ENCODE data around the gene TSPO. TPM values are rescaled to one million over a fixed set of nuclear protein-coding genes. Genes with fewer than 3 reads are reported as not detected.
A peak's percentile ranks its signal among the peaks of the same experiment; 100 is the strongest.
"Not testable (repeated sequence)": the region's sequence is repeated elsewhere in the genome, so short reads cannot be mapped to it uniquely, and the experiment has no call there.

The TSPO gene
- total RNA-seq, 3 donors from 2014 or later (not counting 1 experiment from before 2014, with no cell fraction given): 52.1 to 81.7 (median 59.3) TPM

- no peak for TF ChIP-seq CTCF (IDR thresholded peaks at IDR 0.05)
- intact Hi-C loops (cut with micrococcal nuclease): loop anchor here (5.0 kb wide), 1 partner anchor 354 kb away; no protein-coding TSS in a partner anchor
- no peak for ATAC-seq
- no peak overlapping the region for H3K27ac ChIP-seq (ENCODE audit: low read length)
- H3K9me3 ChIP-seq (ENCODE audit: control insufficient read depth, insufficient read depth, low read length): no peaks in the 10 kb centered on the region
- peaks cover 0 to 6% of the 10 kb centered on the region in 2 donors for H3K4me1 Mint-ChIP-seq
- H3K27me3 ChIP-seq (ENCODE audit: control insufficient read depth, insufficient read depth, low read length): no peaks in the 10 kb centered on the region
- no peak for DNase-seq
- no peaks in the 10 kb centered on the region for H3K9me3 Mint-ChIP-seq
- WGBS (ENCODE audit: insufficient coverage): 85% methylated on average over 10 of the region's 10 CpGs
- no peak overlapping the region for H3K27ac Mint-ChIP-seq
- no peaks in the 10 kb centered on the region for H3K4me1 ChIP-seq (ENCODE audit: control insufficient read depth, insufficient read depth, low read length)
- H3K36me3 Mint-ChIP-seq: no peaks in the 10 kb centered on the region
- H3K36me3 ChIP-seq (ENCODE audit: control insufficient read depth, insufficient read depth, low read length): peaks cover 19% of the 10 kb centered on the region
- H3K4me3 Mint-ChIP-seq: no peak overlapping the region
- H3K4me3 ChIP-seq (ENCODE audit: low read length): no peak overlapping the region
- no peaks in the 10 kb centered on the region for H3K27me3 Mint-ChIP-seq (ENCODE audit: low read depth in 2 of 2)
Measured at GRCh38 chr22:43136801-43137200, 14.6 kb upstream of the TSPO start.

- Histone ChIP-seq H3K9me3 (ENCODE audit: control insufficient read depth, insufficient read depth, low read length) (no peaks in the 10 kb centered on the region), H3K36me3 (ENCODE audit: control insufficient read depth, insufficient read depth, low read length) (peaks cover 3% of the 10 kb centered on the region), H3K27ac (ENCODE audit: low read length) (peak within 1 kb of the TSS; percentile 85), H3K4me1 (ENCODE audit: control insufficient read depth, insufficient read depth, low read length) (peaks cover 29% of the 10 kb centered on the region), H3K27me3 (ENCODE audit: control insufficient read depth, insufficient read depth, low read length) (no peaks in the 10 kb centered on the region), H3K4me3 (ENCODE audit: low read length) (peak within 1 kb of the TSS; percentile 71)
- Mint-ChIP-seq H3K36me3 (no peaks in the 10 kb centered on the region), H3K9me3 (no peaks in the 10 kb centered on the region), H3K27me3 (ENCODE audit: low read depth in 2 of 2) (peaks cover 0 to 2% of the 10 kb centered on the region in 2 donors), H3K4me1 (peaks cover 16 to 28% of the 10 kb centered on the region in 2 donors), H3K4me3 (peak within 1 kb of the TSS; percentile 91), H3K27ac (peak within 1 kb of the TSS; percentile 89 to 90)
- intact Hi-C loops (cut with micrococcal nuclease): no loop called here
- peak; percentile 76 to 88 for DNase-seq
- under 1% methylated on average over 83 of the region's 83 CpGs for WGBS (ENCODE audit: insufficient coverage)
- peak; percentile 84 to 91 (median 87) for ATAC-seq
- no peak for TF ChIP-seq CTCF (IDR thresholded peaks at IDR 0.05)
Measured at GRCh38 chr22:43142880-43143562, 8.3 kb upstream of the TSPO start, which contains the start of gene MCAT. Gene MCAT (minus strand): TSS chr22:43143398. CDS start chr22:43143348, 50 bp downstream.

GRCh38 chr22:43144949-43145348 lies 6.4 kb upstream of the TSPO start:
- H3K36me3 ChIP-seq (ENCODE audit: control insufficient read depth, insufficient read depth, low read length): peaks cover 3% of the 10 kb centered on the region
- no peaks in the 10 kb centered on the region for H3K9me3 ChIP-seq (ENCODE audit: control insufficient read depth, insufficient read depth, low read length)
- no peak for DNase-seq
- ATAC-seq: no peak
- peaks cover 43% of the 10 kb centered on the region for H3K4me1 ChIP-seq (ENCODE audit: control insufficient read depth, insufficient read depth, low read length)
- 95% methylated on average over 2 of the region's 3 CpGs for WGBS (ENCODE audit: insufficient coverage)
- Mint-ChIP-seq H3K9me3 (no peaks in the 10 kb centered on the region), H3K27me3 (ENCODE audit: low read depth in 2 of 2) (peaks cover 0 to 2% of the 10 kb centered on the region in 2 donors), H3K27ac (no peak overlapping the region), H3K36me3 (no peaks in the 10 kb centered on the region), H3K4me3 (peak overlapping the region; percentile 13), H3K4me1 (peaks cover 17 to 30% of the 10 kb centered on the region in 2 donors)
- intact Hi-C loops (cut with micrococcal nuclease): no loop called here
- H3K27ac ChIP-seq (ENCODE audit: low read length): no peak overlapping the region
- no peak overlapping the region for H3K4me3 ChIP-seq (ENCODE audit: low read length)
- H3K27me3 ChIP-seq (ENCODE audit: control insufficient read depth, insufficient read depth, low read length): no peaks in the 10 kb centered on the region
- no peak for TF ChIP-seq CTCF (IDR thresholded peaks at IDR 0.05)

GRCh38 chr22:43145371-43145770 lies 6.0 kb upstream of the TSPO start:
- H3K36me3 ChIP-seq (ENCODE audit: control insufficient read depth, insufficient read depth, low read length); H3K9me3 ChIP-seq (ENCODE audit: control insufficient read depth, insufficient read depth, low read length); H3K27ac Mint-ChIP-seq; H3K27me3 Mint-ChIP-seq (ENCODE audit: low read depth in 2 of 2); H3K27me3 ChIP-seq (ENCODE audit: control insufficient read depth, insufficient read depth, low read length); H3K9me3 Mint-ChIP-seq; ATAC-seq; H3K36me3 Mint-ChIP-seq; H3K4me3 ChIP-seq (ENCODE audit: low read length); DNase-seq; H3K27ac ChIP-seq (ENCODE audit: low read length); intact Hi-C loops (cut with micrococcal nuclease): not testable (repeated sequence)
- peaks cover 43% of the 10 kb centered on the region for H3K4me1 ChIP-seq (ENCODE audit: control insufficient read depth, insufficient read depth, low read length)
- H3K4me3 Mint-ChIP-seq: peak overlapping the region; percentile 13
- WGBS (ENCODE audit: insufficient coverage): 97% methylated on average over 8 of the region's 8 CpGs
- H3K4me1 Mint-ChIP-seq: peaks cover 18 to 30% of the 10 kb centered on the region in 2 donors

GRCh38 chr22:43146332-43146731 lies 5.0 kb upstream of the TSPO start:
- H3K4me1 ChIP-seq (ENCODE audit: control insufficient read depth, insufficient read depth, low read length): peaks cover 52% of the 10 kb centered on the region
- ATAC-seq; DNase-seq; H3K9me3 Mint-ChIP-seq; H3K36me3 Mint-ChIP-seq; H3K27ac Mint-ChIP-seq; intact Hi-C loops (cut with micrococcal nuclease); H3K27me3 ChIP-seq (ENCODE audit: control insufficient read depth, insufficient read depth, low read length); H3K27me3 Mint-ChIP-seq (ENCODE audit: low read depth in 2 of 2); H3K9me3 ChIP-seq (ENCODE audit: control insufficient read depth, insufficient read depth, low read length); H3K4me3 Mint-ChIP-seq; H3K36me3 ChIP-seq (ENCODE audit: control insufficient read depth, insufficient read depth, low read length); H3K4me3 ChIP-seq (ENCODE audit: low read length): not testable (repeated sequence)
- peak overlapping the region; percentile 52 for H3K27ac ChIP-seq (ENCODE audit: low read length)
- peaks cover 26 to 39% of the 10 kb centered on the region in 2 donors for H3K4me1 Mint-ChIP-seq
- 87% methylated on average over 14 of the region's 15 CpGs for WGBS (ENCODE audit: insufficient coverage)
